GM13977 (cell line): Measurements from ENCODE around the gene MACROH2A2.

Experiments
- DNase-seq: peaks from one replicate; pipeline ENCODE4 v3.0.0; 2012; ENCODE audit warnings: low spot score
- in situ Hi-C: fragments of 300-500 bp; cut with MboI; formaldehyde crosslinking; loops from one replicate; pipeline ENCODE4 v1.12.0; 2022; ENCODE audit warnings: low sequenced_read_pairs, low pct_unique_long_range_greater_than_20kb, mixed read lengths, inconsistent platforms; ENCODE audit not compliant: unreplicated experiment
- TF ChIP-seq, protein P1 (sequence below): IDR thresholded peaks from 2 replicates; pipeline ENCODE4 v1.5.1; 2012; ENCODE audit warnings: mild to moderate bottlenecking, control low read depth; ENCODE audit not compliant: insufficient read depth; ENCODE audit errors: extremely low read depth, missing control alignments

Gene MACROH2A2

DNA sequence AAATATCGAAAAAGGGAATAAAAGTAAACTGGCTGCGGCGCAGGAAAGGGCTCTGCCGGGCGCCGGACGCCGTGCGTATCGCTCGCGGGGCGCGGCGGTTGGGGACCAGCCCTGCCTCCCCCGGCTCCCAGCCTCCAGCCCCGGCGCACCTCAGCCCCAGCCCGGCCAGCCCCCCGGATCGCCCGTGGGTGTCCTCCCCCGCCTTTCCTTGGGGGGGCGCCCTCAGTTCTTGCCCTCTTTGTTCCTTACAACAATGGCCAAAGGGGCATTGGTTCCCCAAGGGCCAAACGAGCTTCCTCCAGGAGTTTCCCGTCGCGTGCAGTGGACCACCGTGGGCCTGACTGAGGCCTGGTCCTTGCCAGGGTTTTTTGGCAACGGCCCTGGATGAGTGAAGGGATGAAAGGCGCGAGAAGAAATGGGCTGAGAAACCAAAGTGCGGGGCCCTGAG, 1.2 kb downstream of the MACROH2A2 start:
- TF ChIP-seq, protein P1, sequence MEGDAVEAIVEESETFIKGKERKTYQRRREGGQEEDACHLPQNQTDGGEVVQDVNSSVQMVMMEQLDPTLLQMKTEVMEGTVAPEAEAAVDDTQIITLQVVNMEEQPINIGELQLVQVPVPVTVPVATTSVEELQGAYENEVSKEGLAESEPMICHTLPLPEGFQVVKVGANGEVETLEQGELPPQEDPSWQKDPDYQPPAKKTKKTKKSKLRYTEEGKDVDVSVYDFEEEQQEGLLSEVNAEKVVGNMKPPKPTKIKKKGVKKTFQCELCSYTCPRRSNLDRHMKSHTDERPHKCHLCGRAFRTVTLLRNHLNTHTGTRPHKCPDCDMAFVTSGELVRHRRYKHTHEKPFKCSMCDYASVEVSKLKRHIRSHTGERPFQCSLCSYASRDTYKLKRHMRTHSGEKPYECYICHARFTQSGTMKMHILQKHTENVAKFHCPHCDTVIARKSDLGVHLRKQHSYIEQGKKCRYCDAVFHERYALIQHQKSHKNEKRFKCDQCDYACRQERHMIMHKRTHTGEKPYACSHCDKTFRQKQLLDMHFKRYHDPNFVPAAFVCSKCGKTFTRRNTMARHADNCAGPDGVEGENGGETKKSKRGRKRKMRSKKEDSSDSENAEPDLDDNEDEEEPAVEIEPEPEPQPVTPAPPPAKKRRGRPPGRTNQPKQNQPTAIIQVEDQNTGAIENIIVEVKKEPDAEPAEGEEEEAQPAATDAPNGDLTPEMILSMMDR, result no peak
- in situ Hi-C loops, result no loop called here
- no peak for DNase-seq

DNA sequence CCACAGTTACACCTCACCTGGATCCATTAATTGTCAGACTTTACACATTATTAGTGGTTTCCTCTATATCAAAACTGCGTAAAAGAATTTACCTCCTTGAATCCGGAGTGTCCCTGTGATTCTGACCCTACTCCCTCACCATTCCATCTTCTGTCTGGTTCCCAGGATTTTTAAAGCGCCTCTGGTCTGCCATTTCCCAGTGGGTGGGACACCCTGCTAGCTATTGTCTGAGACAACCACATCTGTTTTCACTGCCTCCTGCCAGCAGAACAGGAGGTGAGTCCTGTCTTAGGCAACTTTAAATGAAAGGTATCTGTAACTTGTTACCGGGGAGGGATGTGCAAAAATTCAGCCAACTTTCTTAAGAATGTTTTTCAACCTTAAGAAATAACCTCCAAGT, 2.3 kb downstream of the MACROH2A2 start:
- in situ Hi-C loops, result no loop called here
- TF ChIP-seq, protein P1, result no peak
- DNase-seq, result no peak

DNA sequence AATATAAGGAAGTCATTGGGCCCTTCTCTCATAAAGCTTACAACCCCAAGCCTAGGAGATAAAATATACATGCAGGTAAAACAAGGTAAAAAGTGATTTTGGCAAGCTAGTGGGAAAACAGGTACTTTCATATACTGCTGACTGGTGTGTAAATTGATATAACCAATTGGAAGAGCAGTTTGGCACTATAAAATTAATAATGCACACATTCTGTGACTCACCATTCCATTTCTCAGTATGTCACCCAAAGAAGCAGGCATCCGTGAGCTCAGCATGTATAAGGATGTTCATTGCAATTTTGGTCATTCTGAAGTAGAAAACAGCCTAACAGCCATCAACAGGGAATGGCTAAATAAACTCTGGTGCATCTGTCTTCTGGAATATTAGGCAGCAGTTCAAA, 2.9 kb downstream of the MACROH2A2 start:
- in situ Hi-C loops, result no loop called here
- TF ChIP-seq, protein P1, result no peak
- no peak for DNase-seq

DNA sequence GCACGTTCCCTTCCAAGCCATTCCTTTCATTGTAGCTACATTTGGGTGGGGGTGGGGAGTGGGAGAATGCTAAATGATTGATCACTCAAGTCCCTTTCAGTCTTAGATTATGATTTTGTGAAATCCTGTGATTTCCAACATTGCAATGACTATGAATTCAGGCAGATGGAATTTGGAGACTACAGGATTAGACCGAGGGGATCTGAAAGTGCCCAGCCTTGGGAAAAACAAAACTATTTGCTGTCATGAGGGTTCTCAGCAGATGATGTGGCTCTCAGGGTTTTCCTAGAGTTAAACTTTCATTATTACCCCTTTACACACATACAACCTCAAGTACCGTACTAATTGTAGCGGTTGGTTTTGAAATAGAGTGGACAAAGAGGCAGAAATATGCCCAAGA, 4.7 kb downstream of the MACROH2A2 start:
- TF ChIP-seq, protein P1, result no peak
- DNase-seq, result no peak
- in situ Hi-C loops, result no loop called here

DNA sequence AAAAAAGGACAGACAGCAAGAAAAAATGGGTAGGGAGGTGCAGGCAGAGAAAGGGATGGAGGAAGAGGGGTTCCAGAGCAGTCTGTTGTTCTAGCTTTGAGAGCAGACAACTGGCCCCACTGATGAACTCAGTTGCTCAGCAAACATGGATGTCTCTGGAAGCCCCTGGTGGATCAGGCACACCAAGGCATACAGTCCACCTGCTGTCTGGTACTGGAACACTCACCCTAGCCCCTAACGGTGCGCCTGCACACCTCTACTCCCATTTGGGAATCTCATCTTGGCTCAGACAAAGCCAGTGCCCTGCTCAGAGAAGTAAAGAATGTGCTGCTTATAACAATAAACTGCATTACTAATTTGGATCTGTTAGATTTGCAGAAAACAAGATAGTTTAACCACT, 7.7 kb downstream of the MACROH2A2 start:
- TF ChIP-seq, protein P1, result no peak
- no peak for DNase-seq
- in situ Hi-C loops, result no loop called here

DNA sequence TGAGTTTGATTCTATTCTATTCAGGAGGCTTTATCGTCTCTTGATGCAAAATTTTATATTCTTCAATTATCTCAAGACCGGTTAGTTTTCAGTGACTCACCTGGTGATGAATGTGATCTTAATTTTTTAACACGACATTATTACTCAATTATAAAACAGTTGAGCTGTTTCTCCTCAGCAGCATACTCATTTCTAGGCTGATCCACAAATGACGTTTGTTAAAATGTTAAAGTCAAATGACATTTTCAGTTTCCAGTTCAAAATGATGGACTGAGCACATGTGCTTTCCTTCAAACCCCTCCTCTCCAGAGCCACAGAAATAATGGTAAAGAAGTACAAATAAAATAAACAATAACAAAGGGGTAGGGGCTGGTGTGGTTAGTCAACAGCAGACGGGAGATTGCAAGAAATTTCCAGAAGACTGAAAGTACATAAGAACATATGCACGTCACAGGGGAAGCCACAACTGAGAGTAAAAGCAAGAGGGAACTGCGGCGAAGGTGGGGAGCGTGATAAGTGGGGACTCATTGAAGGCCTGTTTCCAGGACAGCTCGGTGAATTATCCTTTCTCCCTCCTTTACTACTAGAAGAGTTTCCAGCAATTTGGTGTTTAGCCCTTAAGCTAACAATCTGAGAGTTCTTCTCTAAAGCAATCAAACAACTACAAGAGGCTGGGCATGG, 10.9 kb downstream of the MACROH2A2 start:
- in situ Hi-C loops, result no loop called here
- TF ChIP-seq, protein P1, result no peak

More for the DNA sequence above, 10.9 kb downstream of the MACROH2A2 start:
- DNase-seq, result no peak
